ENCODE data around the gene PTGES2. TPM values are rescaled to one million over a fixed set of nuclear protein-coding genes. Genes with fewer than 3 reads are reported as not detected.

The PTGES2 gene
- total RNA-seq, 1 experiment from 2014 or later = 37.9 TPM

- no peaks in the 10 kb centered on the region for H3K27me3 ChIP-seq (replicated peaks)
- H3K27ac ChIP-seq = peak overlapping the region; percentile 84
- DNase-seq (ENCODE audit: low read depth in 1 of 2, low spot score in 2 of 2) = no peak
- no peak overlapping the region for H3K4me3 ChIP-seq
- H3K4me1 ChIP-seq (replicated peaks) = peaks cover 25% of the 10 kb centered on the region
- peaks cover 8% of the 10 kb centered on the region for H3K36me3 ChIP-seq
- no peaks in the 10 kb centered on the region for H3K9me3 ChIP-seq (replicated peaks)
Measured at GRCh38 chr9:128092199-128092977, 35.1 kb downstream of the PTGES2 start.

GRCh38 chr9:128091571-128091970 is 36.0 kb downstream of the PTGES2 start:
- no peaks in the 10 kb centered on the region for H3K9me3 ChIP-seq (replicated peaks)
- no peak overlapping the region for H3K27ac ChIP-seq
- H3K27me3 ChIP-seq (replicated peaks) = no peaks in the 10 kb centered on the region
- no peak overlapping the region for H3K4me3 ChIP-seq
- no peak for DNase-seq (ENCODE audit: low read depth in 1 of 2, low spot score in 2 of 2)
- peaks cover 23% of the 10 kb centered on the region for H3K4me1 ChIP-seq (replicated peaks)
- peaks cover 12% of the 10 kb centered on the region for H3K36me3 ChIP-seq

- H3K36me3 ChIP-seq = peaks cover 14% of the 10 kb centered on the region
- DNase-seq (ENCODE audit: low read depth in 1 of 2, low spot score in 2 of 2) = no peak
- no peak overlapping the region for H3K27ac ChIP-seq
- no peaks in the 10 kb centered on the region for H3K27me3 ChIP-seq (replicated peaks)
- no peak overlapping the region for H3K4me3 ChIP-seq
- H3K4me1 ChIP-seq (replicated peaks) = peaks cover 23% of the 10 kb centered on the region
- no peaks in the 10 kb centered on the region for H3K9me3 ChIP-seq (replicated peaks)
Measured at GRCh38 chr9:128091144-128091543, 36.4 kb downstream of the PTGES2 start.

GRCh38 chr9:128089299-128089698 is 38.2 kb downstream of the PTGES2 start:
- Histone ChIP-seq H3K36me3 (peaks cover 13% of the 10 kb centered on the region), H3K9me3 (replicated peaks) (no peaks in the 10 kb centered on the region), H3K4me3 (no peak overlapping the region), H3K4me1 (replicated peaks) (peaks cover 17% of the 10 kb centered on the region), H3K27ac (no peak overlapping the region), H3K27me3 (replicated peaks) (no peaks in the 10 kb centered on the region)
- DNase-seq (ENCODE audit: low read depth in 1 of 2, low spot score in 2 of 2) = no peak

- Histone ChIP-seq H3K27me3 (replicated peaks) (no peaks in the 10 kb centered on the region), H3K4me3 (no peak overlapping the region), H3K27ac (no peak overlapping the region), H3K36me3 (peaks cover 13% of the 10 kb centered on the region), H3K9me3 (replicated peaks) (no peaks in the 10 kb centered on the region), H3K4me1 (replicated peaks) (peaks cover 9% of the 10 kb centered on the region)
- DNase-seq (ENCODE audit: low read depth in 1 of 2, low spot score in 2 of 2) = no peak
Measured at GRCh38 chr9:128088253-128088945, 39.1 kb downstream of the PTGES2 start.

GRCh38 chr9:128087262-128087661 is 40.3 kb downstream of the PTGES2 start:
- Histone ChIP-seq H3K4me3 (no peak overlapping the region), H3K36me3 (peaks cover 16% of the 10 kb centered on the region), H3K9me3 (replicated peaks) (no peaks in the 10 kb centered on the region), H3K27ac (no peak overlapping the region), H3K27me3 (replicated peaks) (no peaks in the 10 kb centered on the region), H3K4me1 (replicated peaks) (no peaks in the 10 kb centered on the region)
- no peak for DNase-seq (ENCODE audit: low read depth in 1 of 2, low spot score in 2 of 2)

- no peak overlapping the region for H3K4me3 ChIP-seq
- DNase-seq (ENCODE audit: low read depth in 1 of 2, low spot score in 2 of 2) = no peak
- H3K4me1 ChIP-seq (replicated peaks) = peaks cover 5% of the 10 kb centered on the region
- H3K27ac ChIP-seq = no peak overlapping the region
- no peaks in the 10 kb centered on the region for H3K9me3 ChIP-seq (replicated peaks)
- H3K27me3 ChIP-seq (replicated peaks) = no peaks in the 10 kb centered on the region
- H3K36me3 ChIP-seq = peaks cover 16% of the 10 kb centered on the region
Measured at GRCh38 chr9:128085943-128086342, 41.6 kb downstream of the PTGES2 start.

GRCh38 chr9:128084746-128085145 is 42.8 kb downstream of the PTGES2 start:
- H3K4me1 ChIP-seq (replicated peaks) = peaks cover 9% of the 10 kb centered on the region
- no peaks in the 10 kb centered on the region for H3K9me3 ChIP-seq (replicated peaks)
- H3K36me3 ChIP-seq = peaks cover 16% of the 10 kb centered on the region
- no peak overlapping the region for H3K27ac ChIP-seq
- no peak for DNase-seq (ENCODE audit: low read depth in 1 of 2, low spot score in 2 of 2)
- H3K4me3 ChIP-seq = no peak overlapping the region
- no peaks in the 10 kb centered on the region for H3K27me3 ChIP-seq (replicated peaks)

GRCh38 chr9:128082151-128082550 is 45.4 kb downstream of the PTGES2 start:
- Histone ChIP-seq H3K4me3 (no peak overlapping the region), H3K27ac (no peak overlapping the region), H3K36me3 (peaks cover 20% of the 10 kb centered on the region), H3K4me1 (replicated peaks) (peaks cover 17% of the 10 kb centered on the region), H3K9me3 (replicated peaks) (no peaks in the 10 kb centered on the region), H3K27me3 (replicated peaks) (no peaks in the 10 kb centered on the region)
- no peak for DNase-seq (ENCODE audit: low read depth in 1 of 2, low spot score in 2 of 2)

GRCh38 chr9:128081056-128081455 is 46.5 kb downstream of the PTGES2 start:
- Histone ChIP-seq H3K4me1 (replicated peaks) (peaks cover 17% of the 10 kb centered on the region), H3K27me3 (replicated peaks) (no peaks in the 10 kb centered on the region), H3K9me3 (replicated peaks) (no peaks in the 10 kb centered on the region), H3K36me3 (peaks cover 19% of the 10 kb centered on the region), H3K4me3 (no peak overlapping the region), H3K27ac (no peak overlapping the region)
- peak in 1 of 2 experiments; percentile 9 for DNase-seq (ENCODE audit: low read depth in 1 of 2, low spot score in 2 of 2)

- peaks cover 13% of the 10 kb centered on the region for H3K36me3 ChIP-seq
- H3K4me1 ChIP-seq (replicated peaks) = peaks cover 17% of the 10 kb centered on the region
- no peak for DNase-seq (ENCODE audit: low read depth in 1 of 2, low spot score in 2 of 2)
- H3K27me3 ChIP-seq (replicated peaks) = no peaks in the 10 kb centered on the region
- no peak overlapping the region for H3K27ac ChIP-seq
- H3K9me3 ChIP-seq (replicated peaks) = no peaks in the 10 kb centered on the region
- no peak overlapping the region for H3K4me3 ChIP-seq
Measured at GRCh38 chr9:128080206-128080605, 47.3 kb downstream of the PTGES2 start.

DNA sequence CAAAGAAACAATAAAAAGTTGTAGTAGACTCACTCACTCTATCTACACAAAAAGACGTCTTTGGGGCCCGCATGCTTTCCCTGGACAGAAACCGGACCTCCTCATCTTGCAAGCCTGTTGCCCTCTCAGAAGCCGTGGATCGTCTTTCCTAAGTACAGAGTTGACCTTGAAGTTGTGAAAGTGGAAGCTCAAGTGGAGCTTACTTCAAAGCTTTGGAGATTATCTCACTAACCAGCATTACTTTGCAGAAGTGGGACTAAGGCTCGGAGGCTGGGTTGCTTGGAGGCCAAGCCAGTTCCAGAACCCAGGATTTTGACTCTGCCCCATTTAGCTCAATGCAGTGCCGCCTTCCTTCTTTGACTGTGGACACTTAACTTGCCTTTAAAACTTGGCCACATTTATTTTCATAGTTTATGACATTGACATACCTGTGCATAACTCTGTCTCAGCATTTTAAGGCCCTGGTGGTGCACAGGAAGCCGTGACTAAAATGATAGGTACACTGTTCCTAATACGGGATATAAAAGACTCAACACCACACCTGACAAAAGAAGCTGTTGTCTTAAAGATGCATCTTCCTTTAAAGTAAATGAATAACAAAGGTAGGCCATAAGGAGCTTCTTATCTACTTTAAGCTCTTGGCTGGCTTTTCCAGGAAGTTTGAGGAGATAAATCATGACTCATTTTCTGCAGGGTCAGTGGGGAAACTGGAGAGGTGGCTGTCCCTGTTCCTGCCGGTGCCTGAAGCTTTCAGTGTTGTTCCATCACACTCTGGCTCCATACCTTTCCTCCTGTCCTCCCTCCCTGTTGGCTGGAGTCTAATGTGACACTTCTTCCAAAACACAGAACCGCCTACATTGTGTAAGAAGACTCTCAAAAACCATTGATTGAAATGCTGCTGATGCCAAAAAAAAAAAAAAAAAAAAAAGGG is 48.8 kb downstream of the PTGES2 start:
- no peaks in the 10 kb centered on the region for H3K27me3 ChIP-seq (replicated peaks)
- H3K4me3 ChIP-seq = no peak overlapping the region
- DNase-seq (ENCODE audit: low read depth in 1 of 2, low spot score in 2 of 2) = no peak
- no peaks in the 10 kb centered on the region for H3K9me3 ChIP-seq (replicated peaks)
- H3K4me1 ChIP-seq (replicated peaks) = peaks cover 17% of the 10 kb centered on the region
- peaks cover 16% of the 10 kb centered on the region for H3K36me3 ChIP-seq
- H3K27ac ChIP-seq = no peak overlapping the region

GRCh38 chr9:128077847-128078503 is 49.6 kb downstream of the PTGES2 start:
- DNase-seq (ENCODE audit: low read depth in 1 of 2, low spot score in 2 of 2) = no peak
- Histone ChIP-seq H3K27ac (no peak overlapping the region), H3K9me3 (replicated peaks) (no peaks in the 10 kb centered on the region), H3K4me3 (no peak overlapping the region), H3K36me3 (peaks cover 16% of the 10 kb centered on the region), H3K27me3 (replicated peaks) (no peaks in the 10 kb centered on the region), H3K4me1 (replicated peaks) (peaks cover 22% of the 10 kb centered on the region)
